SK-N-SH (cell line): ENCODE results near the gene LRRFIP2.

ENCODE experiments used
- EP300 ChIP-seq, 2 experiments: IDR thresholded peaks; 2 replicates each; pipeline versions ENCODE4 v1.4.0 to v1.6.1; 2012; ENCODE audit warnings: borderline replicate concordance in 1 of 2, low read depth in 1 of 2, low read length in 1 of 2
- EZH2phosphoT487 ChIP-seq: fragments of 200-600 bp; sonication (generic); IDR thresholded peaks from 2 replicates; pipeline ENCODE4 v1.6.1; 2017; ENCODE audit warnings: low read depth, mixed run types, mild to moderate bottlenecking, antibody characterized with exemption, moderate library complexity, borderline replicate concordance
- JUND ChIP-seq: IDR thresholded peaks from 2 replicates; pipeline ENCODE4 v1.4.0; 2012
- MXI1 ChIP-seq: IDR thresholded peaks from 2 replicates; pipeline ENCODE4 v1.6.1; 2012; ENCODE audit warnings: mild to moderate bottlenecking, low read depth, low read length, improper control_type of control experiment
- RFX5 ChIP-seq: IDR thresholded peaks from 2 replicates; pipeline ENCODE4 v1.6.1; 2012; ENCODE audit warnings: mild to moderate bottlenecking, improper control_type of control experiment, low read length
- SIN3A ChIP-seq: IDR thresholded peaks from 2 replicates; pipeline ENCODE4 v1.6.1; 2012; ENCODE audit warnings: low read depth, mild to moderate bottlenecking, low read length, moderate library complexity, borderline replicate concordance
- SMC3 ChIP-seq: IDR thresholded peaks from 2 replicates; pipeline ENCODE4 v1.6.1; 2012; ENCODE audit warnings: low read depth, low read length, improper control_type of control experiment
- TF ChIP-seq, protein P1 (sequence below): fragments of 200-600 bp; sonication (generic); IDR thresholded peaks from 2 replicates; pipeline ENCODE4 v1.6.1; 2017; ENCODE audit warnings: antibody characterized with exemption, mild to moderate bottlenecking, moderate library complexity
- TF ChIP-seq, protein P2 (sequence below): IDR thresholded peaks from 2 replicates; pipeline ENCODE4 v1.6.1; 2012; ENCODE audit warnings: mild to moderate bottlenecking, low read depth, low read length, moderate library complexity

DNA sequence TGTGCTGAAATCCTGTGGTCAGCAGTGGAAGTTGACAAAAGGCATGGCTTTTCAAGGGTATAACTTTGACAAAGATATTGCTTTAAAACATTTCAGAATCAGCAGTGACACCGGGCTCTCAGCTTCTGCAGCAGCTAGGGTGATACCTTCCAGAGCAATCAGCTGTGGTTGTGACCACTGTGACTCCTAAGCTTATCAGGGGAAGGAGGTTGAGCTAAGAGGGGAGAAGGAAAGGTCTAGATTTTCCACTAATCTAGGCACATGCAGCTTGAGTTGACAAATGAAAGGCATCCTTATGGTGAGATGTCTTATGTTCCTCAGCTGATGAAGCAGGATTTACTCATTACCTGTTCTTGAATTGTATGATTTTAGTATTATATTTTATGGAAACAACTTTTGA lies 16.3 kb upstream of the LRRFIP2 start:
- TF ChIP-seq EP300 (IDR thresholded peaks at IDR 0.05; ENCODE audit: borderline replicate concordance in 1 of 2, low read depth in 1 of 2, low read length in 1 of 2) (no peak), RFX5 (no peak), EZH2phosphoT487 (no peak), MXI1 (no peak), SIN3A (no peak), JUND (no peak), SMC3 (no peak)
- TF ChIP-seq, protein P1, sequence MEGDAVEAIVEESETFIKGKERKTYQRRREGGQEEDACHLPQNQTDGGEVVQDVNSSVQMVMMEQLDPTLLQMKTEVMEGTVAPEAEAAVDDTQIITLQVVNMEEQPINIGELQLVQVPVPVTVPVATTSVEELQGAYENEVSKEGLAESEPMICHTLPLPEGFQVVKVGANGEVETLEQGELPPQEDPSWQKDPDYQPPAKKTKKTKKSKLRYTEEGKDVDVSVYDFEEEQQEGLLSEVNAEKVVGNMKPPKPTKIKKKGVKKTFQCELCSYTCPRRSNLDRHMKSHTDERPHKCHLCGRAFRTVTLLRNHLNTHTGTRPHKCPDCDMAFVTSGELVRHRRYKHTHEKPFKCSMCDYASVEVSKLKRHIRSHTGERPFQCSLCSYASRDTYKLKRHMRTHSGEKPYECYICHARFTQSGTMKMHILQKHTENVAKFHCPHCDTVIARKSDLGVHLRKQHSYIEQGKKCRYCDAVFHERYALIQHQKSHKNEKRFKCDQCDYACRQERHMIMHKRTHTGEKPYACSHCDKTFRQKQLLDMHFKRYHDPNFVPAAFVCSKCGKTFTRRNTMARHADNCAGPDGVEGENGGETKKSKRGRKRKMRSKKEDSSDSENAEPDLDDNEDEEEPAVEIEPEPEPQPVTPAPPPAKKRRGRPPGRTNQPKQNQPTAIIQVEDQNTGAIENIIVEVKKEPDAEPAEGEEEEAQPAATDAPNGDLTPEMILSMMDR, result no peak
- TF ChIP-seq, protein P2, sequence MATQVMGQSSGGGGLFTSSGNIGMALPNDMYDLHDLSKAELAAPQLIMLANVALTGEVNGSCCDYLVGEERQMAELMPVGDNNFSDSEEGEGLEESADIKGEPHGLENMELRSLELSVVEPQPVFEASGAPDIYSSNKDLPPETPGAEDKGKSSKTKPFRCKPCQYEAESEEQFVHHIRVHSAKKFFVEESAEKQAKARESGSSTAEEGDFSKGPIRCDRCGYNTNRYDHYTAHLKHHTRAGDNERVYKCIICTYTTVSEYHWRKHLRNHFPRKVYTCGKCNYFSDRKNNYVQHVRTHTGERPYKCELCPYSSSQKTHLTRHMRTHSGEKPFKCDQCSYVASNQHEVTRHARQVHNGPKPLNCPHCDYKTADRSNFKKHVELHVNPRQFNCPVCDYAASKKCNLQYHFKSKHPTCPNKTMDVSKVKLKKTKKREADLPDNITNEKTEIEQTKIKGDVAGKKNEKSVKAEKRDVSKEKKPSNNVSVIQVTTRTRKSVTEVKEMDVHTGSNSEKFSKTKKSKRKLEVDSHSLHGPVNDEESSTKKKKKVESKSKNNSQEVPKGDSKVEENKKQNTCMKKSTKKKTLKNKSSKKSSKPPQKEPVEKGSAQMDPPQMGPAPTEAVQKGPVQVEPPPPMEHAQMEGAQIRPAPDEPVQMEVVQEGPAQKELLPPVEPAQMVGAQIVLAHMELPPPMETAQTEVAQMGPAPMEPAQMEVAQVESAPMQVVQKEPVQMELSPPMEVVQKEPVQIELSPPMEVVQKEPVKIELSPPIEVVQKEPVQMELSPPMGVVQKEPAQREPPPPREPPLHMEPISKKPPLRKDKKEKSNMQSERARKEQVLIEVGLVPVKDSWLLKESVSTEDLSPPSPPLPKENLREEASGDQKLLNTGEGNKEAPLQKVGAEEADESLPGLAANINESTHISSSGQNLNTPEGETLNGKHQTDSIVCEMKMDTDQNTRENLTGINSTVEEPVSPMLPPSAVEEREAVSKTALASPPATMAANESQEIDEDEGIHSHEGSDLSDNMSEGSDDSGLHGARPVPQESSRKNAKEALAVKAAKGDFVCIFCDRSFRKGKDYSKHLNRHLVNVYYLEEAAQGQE, result no peak
